Neural cell (in vitro differentiated cells): ENCODE results near the gene OR2L8. TPM values are rescaled to one million over a fixed set of nuclear protein-coding genes. Genes with fewer than 3 reads are reported as not detected.

ENCODE experiments used
- H2AFZ ChIP-seq: fragments of 200-600, 300-800 bp; sonication (generic), shearing (Covaris generic); 2 replicates; pipeline ENCODE4 v1.6.0; 2014; ENCODE audit warnings: low read depth, mild to moderate bottlenecking, antibody characterized with exemption, low read length, moderate library complexity
- H3F3A ChIP-seq: fragments of 200-600 bp; shearing (Covaris generic); 2 replicates; pipeline ENCODE4 v1.6.1; 2016; ENCODE audit warnings: mild to moderate bottlenecking, moderate library complexity, mixed read lengths, antibody characterized with exemption, low read length; ENCODE audit not compliant: insufficient read depth, poor library complexity, severe bottlenecking
- H3K27ac ChIP-seq: fragments of 200-600, 300-800 bp; sonication (generic), shearing (Covaris generic); 2 replicates; pipeline ENCODE4 v1.5.1; 2014; ENCODE audit warnings: mild to moderate bottlenecking, low read length, moderate library complexity
- H3K27me3 ChIP-seq: fragments of 300-800, 200-600 bp; sonication (generic), shearing (Covaris generic); 2 replicates; pipeline ENCODE4 v1.6.0; 2014; ENCODE audit warnings: mild to moderate bottlenecking, low read depth, low read length, moderate library complexity; ENCODE audit not compliant: insufficient read depth
- H3K36me3 ChIP-seq: fragments of 300-800, 200-600 bp; sonication (generic), shearing (Covaris generic); 2 replicates; pipeline ENCODE4 v1.5.1; 2014; ENCODE audit warnings: mild to moderate bottlenecking, antibody characterized with exemption, low read length, moderate library complexity; ENCODE audit not compliant: insufficient read depth
- H3K4me2 ChIP-seq: fragments of 300-800, 200-600 bp; sonication (generic), shearing (Covaris generic); 2 replicates; pipeline ENCODE4 v1.6.0; 2014; ENCODE audit warnings: mild to moderate bottlenecking, low read length
- H3K4me3 ChIP-seq: fragments of 300-800, 200-600 bp; sonication (generic), shearing (Covaris generic); 2 replicates; pipeline ENCODE4 v1.5.1; 2014; ENCODE audit warnings: mild to moderate bottlenecking, low read length, moderate library complexity
- H3K79me2 ChIP-seq: fragments of 200-600 bp; shearing (Covaris generic); replicated peaks from 2 replicates; pipeline ENCODE4 v1.6.0; 2014; ENCODE audit warnings: mild to moderate bottlenecking, low read length, moderate library complexity; ENCODE audit not compliant: insufficient read depth
- H3K9ac ChIP-seq: fragments of 300-800, 200-600 bp; sonication (generic), shearing (Covaris generic); 2 replicates; pipeline ENCODE4 v1.6.1; 2016; ENCODE audit warnings: mild to moderate bottlenecking, low read length, mixed read lengths
- H3K9me2 ChIP-seq: fragments of 200-600 bp; shearing (Covaris generic); 2 replicates; pipeline ENCODE4 v1.6.1; 2016; ENCODE audit warnings: mild to moderate bottlenecking, low read length, mixed read lengths; ENCODE audit not compliant: insufficient read depth
- H3K9me3 ChIP-seq: fragments of 200-600, 300-800 bp; sonication (generic), shearing (Covaris generic); 2 replicates; pipeline ENCODE4 v1.6.1; 2016; ENCODE audit warnings: mild to moderate bottlenecking, mixed run types, low read length, moderate library complexity, mixed read lengths
- H4K20me1 ChIP-seq: fragments of 200-600 bp; shearing (Covaris generic); 2 replicates; pipeline ENCODE4 v1.6.1; 2016; ENCODE audit warnings: mild to moderate bottlenecking, mixed run types; ENCODE audit not compliant: insufficient read depth
- EP300 ChIP-seq: fragments of 450-650 bp; conservative IDR thresholded peaks from 2 replicates; pipeline ENCODE4 v1.6.1; 2014; ENCODE audit warnings: antibody characterized with exemption, mild to moderate bottlenecking, moderate library complexity; ENCODE audit not compliant: poor library complexity, severe bottlenecking
- EZH2 ChIP-seq: fragments of 200-600, 300-800 bp; shearing (Covaris generic), sonication (generic); IDR thresholded peaks from 2 replicates; pipeline ENCODE4 v1.6.1; 2014; ENCODE audit warnings: antibody characterized with exemption, low read length, borderline replicate concordance, mild to moderate bottlenecking; ENCODE audit not compliant: insufficient read depth, poor library complexity, severe bottlenecking
- MXI1 ChIP-seq: fragments of 450-650 bp; conservative IDR thresholded peaks from 2 replicates; pipeline ENCODE4 v1.6.1; 2014; ENCODE audit warnings: antibody characterized with exemption, mild to moderate bottlenecking; ENCODE audit not compliant: poor library complexity, severe bottlenecking
- POLR2AphosphoS5 ChIP-seq: IDR thresholded peaks from 2 replicates; pipeline ENCODE4 v1.6.1; 2012
- RAD21 ChIP-seq: fragments of 450-650 bp; conservative IDR thresholded peaks from 2 replicates; pipeline ENCODE4 v1.6.1; 2014; ENCODE audit warnings: antibody characterized with exemption, mild to moderate bottlenecking, moderate library complexity
- REST ChIP-seq: IDR thresholded peaks from 2 replicates; pipeline ENCODE4 v1.6.1; 2012; ENCODE audit warnings: borderline replicate concordance
- SMC3 ChIP-seq: fragments of 450-650 bp; conservative IDR thresholded peaks from 2 replicates; pipeline ENCODE4 v1.6.1; 2014; ENCODE audit warnings: antibody characterized with exemption, mild to moderate bottlenecking, moderate library complexity; ENCODE audit not compliant: poor library complexity
- TAF1 ChIP-seq: IDR thresholded peaks from 2 replicates; pipeline ENCODE4 v1.6.1; 2012; ENCODE audit warnings: low read depth
- polyA plus RNA-seq: library from polyadenylated mRNA; depleted of rRNA; stranded (reverse); fragments of >200 nt; gene quantifications from 2 replicates; pipeline ENCODE4 v1.2.3, GENCODE V29; 2014
- small RNA-seq, 3 experiments: library from RNA; depleted of rRNA; stranded (forward); fragments of <200 nt; gene quantifications; one replicate each; pipeline ENCODE3, GENCODE V24; 2012

The OR2L8 gene
- polyA plus RNA-seq, 1 donor from 2014 or later: not detected

GRCh38 chr1:247998811-247999210 lies 50.2 kb downstream of the OR2L8 start:
- Histone ChIP-seq H3F3A (no peaks in the 10 kb centered on the region), H3K9me2 (no peaks in the 10 kb centered on the region), H2AFZ (no peak overlapping the region), H3K36me3 (no peaks in the 10 kb centered on the region), H3K79me2 (no peaks in the 10 kb centered on the region), H3K27me3 (no peaks in the 10 kb centered on the region), H3K9ac (no peak overlapping the region), H3K4me2 (no peak overlapping the region), H3K4me3 (no peak overlapping the region), H3K9me3 (no peaks in the 10 kb centered on the region), H4K20me1 (no peaks in the 10 kb centered on the region), H3K27ac (no peak overlapping the region)
- TF ChIP-seq EZH2 (no peak), RAD21 (no peak), POLR2AphosphoS5 (no peak), TAF1 (no peak), SMC3 (no peak), REST (no peak), EP300 (no peak), MXI1 (no peak)

Small RNAs within 50 kb of the gene (small RNA-seq; reads per million reads assigned to genes)
- 0 to 1.2 (median 0) reads per million in 3 experiments for gene RF00019

Other genes with a start within 250 kb of the OR2L8 start
- gene OR6F1, start 232.2 kb upstream of the OR2L8 start, polyA plus RNA-seq: not detected in 2 replicates
- not detected in 2 replicates for gene OR14K1, start 210.2 kb upstream of the OR2L8 start, polyA plus RNA-seq
- gene OR14A2, start 200.7 kb upstream of the OR2L8 start, polyA plus RNA-seq: not detected in 2 replicates
- not detected in 2 replicates for gene OR1C1, start 188.3 kb upstream of the OR2L8 start, polyA plus RNA-seq
- not detected in 2 replicates for gene OR14A16, start 124.7 kb upstream of the OR2L8 start, polyA plus RNA-seq
- gene OR11L1, start 107.0 kb upstream of the OR2L8 start, polyA plus RNA-seq: not detected in 2 replicates
- 0.12 and 0.26 TPM in 2 replicates for gene TRIM58, start 91.7 kb upstream of the OR2L8 start, polyA plus RNA-seq
- gene OR2W3, start 53.3 kb upstream of the OR2L8 start, polyA plus RNA-seq: 1.1 TPM in 1 of 2 replicates, not detected in the other
- not detected in 2 replicates for gene OR2T8, start 28.6 kb upstream of the OR2L8 start, polyA plus RNA-seq
- not detected in 2 replicates for gene OR2AJ1, start 24.0 kb upstream of the OR2L8 start, polyA plus RNA-seq
- not detected in 2 replicates for gene OR2AK2, start 16.4 kb downstream of the OR2L8 start, polyA plus RNA-seq
- gene OR2L5, start 64.8 kb downstream of the OR2L8 start, polyA plus RNA-seq: 0.10 TPM in 1 of 2 replicates, not detected in the other
- 0.14 TPM in 1 of 2 replicates, not detected in the other for gene OR2L2, start 81.2 kb downstream of the OR2L8 start, polyA plus RNA-seq
- 0.10 and 0.27 TPM in 2 replicates for gene OR2L3, start 98.0 kb downstream of the OR2L8 start, polyA plus RNA-seq
- 1.2 TPM in 1 of 2 replicates, not detected in the other for gene OR2L13, start 146.3 kb downstream of the OR2L8 start, polyA plus RNA-seq
- not detected in 2 replicates for gene OR2M5, start 196.3 kb downstream of the OR2L8 start, polyA plus RNA-seq
- gene OR2M2, start 226.0 kb downstream of the OR2L8 start, polyA plus RNA-seq: not detected in 2 replicates
- gene OR2M3, start 248.4 kb downstream of the OR2L8 start, polyA plus RNA-seq: not detected in 2 replicates